ENCODE measurements around the gene RAB11FIP4.

RAB11FIP4 gene

DNA sequence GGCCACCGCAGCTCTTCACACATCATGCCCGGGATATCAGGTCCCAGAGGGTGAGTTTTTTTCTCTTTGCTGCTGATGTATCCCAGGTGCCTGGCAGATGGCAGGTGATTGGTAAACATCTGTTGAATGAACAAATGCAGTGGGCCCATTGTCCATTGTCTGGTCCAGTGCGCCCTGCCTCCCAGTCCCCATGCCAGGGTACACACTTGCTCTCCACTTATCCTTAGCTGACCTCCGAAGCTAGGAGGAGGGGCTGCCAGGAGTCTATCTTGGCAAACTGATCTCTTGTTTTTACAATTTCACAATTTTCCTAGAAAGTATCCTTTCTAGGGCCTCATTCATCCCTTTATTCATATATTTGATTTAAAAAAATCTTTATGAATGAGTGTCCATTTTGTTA lies 196.0 kb downstream of the RAB11FIP4 start:
- no peak overlapping the region for H3K4me3 ChIP-seq (ENCODE audit: low read length, poor library complexity, severe bottlenecking)
- no peak overlapping the region for H3K9ac ChIP-seq (ENCODE audit: low read depth, low read length, poor library complexity, severe bottlenecking)
- no peaks in the 10 kb centered on the region for H3K79me2 ChIP-seq (ENCODE audit: insufficient read depth, low read length)
- H3F3A ChIP-seq (ENCODE audit: low read depth): no peaks in the 10 kb centered on the region
- no peak overlapping the region for H2AFZ ChIP-seq (ENCODE audit: low read length)
- H3K36me3 ChIP-seq (ENCODE audit: insufficient read depth, low read length): no peaks in the 10 kb centered on the region
- no peaks in the 10 kb centered on the region for H3K9me3 ChIP-seq (ENCODE audit: insufficient read depth, low read depth, low read length)
- no peaks in the 10 kb centered on the region for H4K20me1 ChIP-seq (ENCODE audit: insufficient read depth, low read length, poor library complexity, severe bottlenecking)
- TF ChIP-seq EZH2phosphoT487 (IDR thresholded peaks at IDR 0.05; ENCODE audit: borderline replicate concordance) (no peak), CTCF (conservative IDR thresholded peaks at IDR 0.05; ENCODE audit: low read length) (no peak)
- peaks cover 2% of the 10 kb centered on the region for H3K4me1 ChIP-seq (ENCODE audit: insufficient read depth, low read length, poor library complexity, severe bottlenecking)
- H3K4me2 ChIP-seq (ENCODE audit: low read depth, low read length, poor library complexity, severe bottlenecking): no peak overlapping the region
- H3K9me2 ChIP-seq (replicated peaks; ENCODE audit: low read depth, low read length): no peaks in the 10 kb centered on the region
- no peaks in the 10 kb centered on the region for H3K27me3 ChIP-seq (ENCODE audit: insufficient read depth, low read length, poor library complexity, severe bottlenecking)
